SU-DHL-6 (cell line): ENCODE measurements around the gene FAM186B.
A peak's percentile ranks its signal among the peaks of the same experiment; 100 is the strongest.

Source experiments
- H2AFZ ChIP-seq: fragments of 200-600 bp; sonication (generic); 2 replicates; pipeline ENCODE4 v1.6.1; 2014; ENCODE audit warnings: low read depth, mild to moderate bottlenecking, moderate library complexity, mixed read lengths, antibody characterized with exemption, low read length; ENCODE audit not compliant: severe bottlenecking
- H3F3A ChIP-seq: fragments of 200-600 bp; shearing (Covaris generic); 2 replicates; pipeline ENCODE4 v1.6.0; 2016; ENCODE audit warnings: antibody characterized with exemption, mild to moderate bottlenecking; ENCODE audit not compliant: insufficient read depth
- H3K27ac ChIP-seq: fragments of 200-600 bp; sonication (generic); 2 replicates; pipeline ENCODE4 v1.5.1; 2016; ENCODE audit warnings: low read depth, mild to moderate bottlenecking, low read length, moderate library complexity, mixed read lengths
- H3K27me3 ChIP-seq: fragments of 200-600 bp; sonication (generic), shearing (Covaris generic); 2 replicates; pipeline ENCODE4 v1.6.0; 2014; ENCODE audit warnings: mild to moderate bottlenecking, low read length
- H3K36me3 ChIP-seq: fragments of 200-600 bp; sonication (generic); 2 replicates; pipeline ENCODE4 v1.6.1; 2014; ENCODE audit warnings: mild to moderate bottlenecking, low read length, mixed read lengths
- H3K4me2 ChIP-seq: fragments of 300-600, 200-600 bp; shearing (Covaris generic), sonication (generic); 2 replicates; pipeline ENCODE4 v1.6.0; 2014; ENCODE audit warnings: low read length, low read depth, mild to moderate bottlenecking; ENCODE audit not compliant: poor library complexity, severe bottlenecking
- H3K4me3 ChIP-seq: fragments of 200-600 bp; sonication (generic); 2 replicates; pipeline ENCODE4 v1.5.1; 2014; ENCODE audit warnings: antibody characterized with exemption, low read length, mild to moderate bottlenecking, mixed read lengths; ENCODE audit not compliant: insufficient read depth, poor library complexity, severe bottlenecking
- H3K79me2 ChIP-seq: fragments of 200-600 bp; sonication (generic); 2 replicates; pipeline ENCODE4 v1.6.1; 2014; ENCODE audit warnings: mild to moderate bottlenecking, low read length, moderate library complexity; ENCODE audit not compliant: insufficient read depth
- H3K9ac ChIP-seq: fragments of 200-600 bp; sonication (generic); 2 replicates; pipeline ENCODE4 v1.7.0; 2014; ENCODE audit warnings: mild to moderate bottlenecking, low read length
- H3K9me2 ChIP-seq: fragments of 200-600 bp; sonication (generic); replicated peaks from 2 replicates; pipeline ENCODE4 v1.6.1; 2014; ENCODE audit warnings: low read length; ENCODE audit not compliant: insufficient read depth
- H3K9me3 ChIP-seq: fragments of 200-600 bp; sonication (generic); 2 replicates; pipeline ENCODE4 v1.6.1; 2014; ENCODE audit warnings: low read length, mixed read lengths; ENCODE audit not compliant: insufficient read depth
- H4K20me1 ChIP-seq: fragments of 200-600 bp; sonication (generic); 2 replicates; pipeline ENCODE4 v1.6.1; 2014; ENCODE audit warnings: low read depth, mild to moderate bottlenecking, antibody characterized with exemption, low read length, moderate library complexity, mixed read lengths
- CTCF ChIP-seq: fragments of 200-600 bp; sonication (generic); IDR thresholded peaks from one replicate; pipeline ENCODE4 v1.5.1; 2017; ENCODE audit warnings: antibody characterized with exemption, mild to moderate bottlenecking, low read length, moderate library complexity; ENCODE audit not compliant: insufficient read depth, poor library complexity, severe bottlenecking
- EZH2phosphoT487 ChIP-seq: fragments of 200-600 bp; sonication (generic), shearing (Covaris generic); conservative IDR thresholded peaks from 2 replicates; pipeline ENCODE4 v1.6.1; 2018; ENCODE audit warnings: mild to moderate bottlenecking, antibody characterized with exemption, low read length, moderate library complexity, mixed read lengths

FAM186B gene

GRCh38 chr12:49623142-49623904, 17.9 kb upstream of the FAM186B start, which contains the start of gene PRPF40B:
Gene PRPF40B (plus strand): TSS chr12:49623561. CDS start chr12:49623591, 30 bp downstream.
- peak within 1 kb of the TSS; percentile 39 for H3K4me3 ChIP-seq
- no peaks in the 10 kb centered on the region for H3K36me3 ChIP-seq
- no peaks in the 10 kb centered on the region for H3K79me2 ChIP-seq
- no peaks in the 10 kb centered on the region for H3K9me3 ChIP-seq
- peaks cover 26% of the 10 kb centered on the region for H3F3A ChIP-seq
- H3K27me3 ChIP-seq, result no peaks in the 10 kb centered on the region
- peak; percentile 49 for TF ChIP-seq CTCF
- TF ChIP-seq EZH2phosphoT487, result no peak
- H3K9me2 ChIP-seq, result no peaks in the 10 kb centered on the region
- H3K27ac ChIP-seq, result peak within 1 kb of the TSS; percentile 84
- H3K4me2 ChIP-seq, result peak within 1 kb of the TSS; percentile 69
- H3K9ac ChIP-seq, result peak within 1 kb of the TSS; percentile 63
- H4K20me1 ChIP-seq, result no peaks in the 10 kb centered on the region
- H2AFZ ChIP-seq, result peak within 1 kb of the TSS; percentile 46

- H3K4me2 ChIP-seq, result peak overlapping the region; percentile 69
- H3K27ac ChIP-seq, result peak overlapping the region; percentile 84
- H3K27me3 ChIP-seq, result no peaks in the 10 kb centered on the region
- no peaks in the 10 kb centered on the region for H4K20me1 ChIP-seq
- H2AFZ ChIP-seq, result peak overlapping the region; percentile 46
- H3K9me2 ChIP-seq, result no peaks in the 10 kb centered on the region
- no peaks in the 10 kb centered on the region for H3K36me3 ChIP-seq
- H3K79me2 ChIP-seq, result no peaks in the 10 kb centered on the region
- H3F3A ChIP-seq, result peaks cover 26% of the 10 kb centered on the region
- TF ChIP-seq EZH2phosphoT487 (no peak), CTCF (no peak)
- H3K9me3 ChIP-seq, result no peaks in the 10 kb centered on the region
- H3K9ac ChIP-seq, result peak overlapping the region; percentile 63
- H3K4me3 ChIP-seq, result peak overlapping the region; percentile 39
These were observed 17.2 kb upstream of the FAM186B start for GRCh38 chr12:49622501-49623141.

- Histone ChIP-seq H3K79me2 (no peaks in the 10 kb centered on the region), H3K27me3 (no peaks in the 10 kb centered on the region), H4K20me1 (no peaks in the 10 kb centered on the region), H2AFZ (peak overlapping the region; percentile 46), H3K9me3 (no peaks in the 10 kb centered on the region), H3F3A (peaks cover 26% of the 10 kb centered on the region), H3K36me3 (no peaks in the 10 kb centered on the region), H3K4me3 (peak overlapping the region; percentile 39), H3K9ac (peak overlapping the region; percentile 63), H3K4me2 (peak overlapping the region; percentile 69), H3K27ac (peak overlapping the region; percentile 84), H3K9me2 (no peaks in the 10 kb centered on the region)
- TF ChIP-seq EZH2phosphoT487, result no peak
- no peak for TF ChIP-seq CTCF
These were observed 16.4 kb upstream of the FAM186B start for GRCh38 chr12:49621651-49622500.
